Activated naive CD4-positive, alpha-beta T cell treated with anti-CD3 and anti-CD28 coated beads for 36 hours (primary cell): ENCODE data around the gene FKBP11. TPM values are rescaled to one million over a fixed set of nuclear protein-coding genes. Genes with fewer than 3 reads are reported as not detected.

Source experiments
- CTCF ChIA-PET: fragments of 350-600 bp; sonication (Branson Sonifier 250); formaldehyde crosslinking; loops from one replicate; lab custom pipeline; 2021; ENCODE audit warnings: antibody characterized with exemption; lab: Charles Lee
- DNase-seq: peaks from one replicate; pipeline ENCODE4 v3.0.0-alpha.2; 2020
- H3K27ac Mint-ChIP-seq: one replicate; pipeline ENCODE4 v1.8.0; 2021; ENCODE audit warnings: mild to moderate bottlenecking, mixed read lengths
- H3K27me3 Mint-ChIP-seq: one replicate; pipeline ENCODE4 v1.8.0; 2021; ENCODE audit warnings: low read depth, mixed read lengths
- H3K36me3 Mint-ChIP-seq: one replicate; pipeline ENCODE4 v1.8.0; 2021; ENCODE audit warnings: low read depth, mixed read lengths
- H3K4me1 Mint-ChIP-seq: one replicate; pipeline ENCODE4 v1.8.0; 2021; ENCODE audit warnings: low read depth, mixed read lengths
- H3K4me3 Mint-ChIP-seq: one replicate; pipeline ENCODE4 v1.8.0; 2021; ENCODE audit warnings: mild to moderate bottlenecking, moderate library complexity, mixed read lengths
- H3K9me3 Mint-ChIP-seq: one replicate; pipeline ENCODE4 v1.8.0; 2021; ENCODE audit warnings: mixed read lengths
- intact Hi-C: fragments of 100-400 bp; cut with micrococcal nuclease; formaldehyde crosslinking; loops from one replicate; pipeline ENCODE4 v1.15.1; 2023
- total RNA-seq, 2 experiments: library from RNA; stranded (reverse); gene quantifications; one replicate each; pipeline ENCODE4 v1.2.3, GENCODE V29; 2021

The FKBP11 gene
- total RNA-seq, 2 experiments from 2014 or later = 49.6 to 59.8 TPM

DNA sequence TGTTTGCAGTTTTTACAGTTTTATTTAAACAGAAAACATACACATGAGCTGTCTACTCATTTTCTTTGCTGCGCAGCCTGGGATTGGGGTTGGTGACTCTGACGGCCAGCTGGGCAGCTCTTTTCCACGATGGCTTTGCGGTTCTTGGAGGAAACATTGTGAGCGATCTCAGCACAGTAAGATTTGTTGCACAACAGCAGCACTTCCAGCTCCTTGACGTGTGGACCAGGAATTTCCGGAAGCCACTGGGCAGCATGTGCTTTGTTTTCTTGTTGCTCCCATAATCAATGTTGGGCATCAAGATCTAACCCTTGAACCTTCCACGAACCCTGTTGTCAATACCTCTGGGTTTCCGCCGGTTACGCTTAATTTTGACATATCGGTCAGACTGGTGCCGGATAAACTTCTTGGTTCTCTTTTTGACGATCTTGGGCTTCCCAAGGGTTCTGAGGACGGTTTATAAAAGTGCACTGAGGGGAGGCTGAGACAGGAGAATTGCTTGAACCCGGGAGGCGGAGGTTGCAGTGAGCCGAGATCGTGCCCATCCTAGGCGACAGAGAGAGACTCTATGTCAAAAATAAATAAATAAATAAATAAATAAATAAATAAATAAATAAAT lies 21.8 kb downstream of the FKBP11 start:
- H3K4me3 Mint-ChIP-seq = peak overlapping the region; percentile 59
- CTCF ChIA-PET = interaction anchor here (0.6 to 5.3 kb wide), 19 partner anchors 9 to 1003 kb away, joined by 3 to 48 read pairs (median 5); partner anchors contain the start of genes DDX23, RND1 and WNT1
- intact Hi-C loops = no loop called here
- H3K27ac Mint-ChIP-seq = no peak overlapping the region
- DNase-seq = no peak
- no peaks in the 10 kb centered on the region for H3K9me3 Mint-ChIP-seq
- no peaks in the 10 kb centered on the region for H3K36me3 Mint-ChIP-seq
- H3K27me3 Mint-ChIP-seq = no peaks in the 10 kb centered on the region
- H3K4me1 Mint-ChIP-seq = peaks cover 6% of the 10 kb centered on the region

DNA sequence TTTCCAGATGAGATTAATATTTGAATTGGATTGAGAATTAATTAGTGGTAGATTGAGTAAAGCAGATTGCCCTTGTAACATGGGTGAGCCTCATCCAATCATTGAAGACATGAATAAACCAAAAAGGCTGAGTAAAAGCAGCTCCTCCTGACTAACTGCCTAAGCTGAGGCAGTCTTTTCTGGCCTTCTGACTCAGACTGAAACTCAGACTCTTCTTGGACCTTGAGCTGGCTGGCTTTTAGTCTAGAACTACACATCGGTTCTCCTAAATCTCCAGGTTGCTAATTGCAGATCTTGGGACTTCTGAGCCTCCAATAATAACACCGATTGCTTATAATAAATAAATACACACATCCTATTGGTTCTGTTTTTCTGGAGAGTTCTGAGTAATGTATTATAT lies 24.0 kb downstream of the FKBP11 start:
- Mint-ChIP-seq H3K27ac (no peak overlapping the region), H3K9me3 (no peaks in the 10 kb centered on the region), H3K4me3 (no peak overlapping the region), H3K4me1 (peaks cover 6% of the 10 kb centered on the region), H3K36me3 (no peaks in the 10 kb centered on the region), H3K27me3 (no peaks in the 10 kb centered on the region)
- no peak for DNase-seq
- CTCF ChIA-PET = interaction anchor here (1.2 to 5.3 kb wide), 4 partner anchors 11 to 49 kb away, joined by 3 to 48 read pairs (median 18); partner anchors contain the start of gene DDX23
- intact Hi-C loops = no loop called here

DNA sequence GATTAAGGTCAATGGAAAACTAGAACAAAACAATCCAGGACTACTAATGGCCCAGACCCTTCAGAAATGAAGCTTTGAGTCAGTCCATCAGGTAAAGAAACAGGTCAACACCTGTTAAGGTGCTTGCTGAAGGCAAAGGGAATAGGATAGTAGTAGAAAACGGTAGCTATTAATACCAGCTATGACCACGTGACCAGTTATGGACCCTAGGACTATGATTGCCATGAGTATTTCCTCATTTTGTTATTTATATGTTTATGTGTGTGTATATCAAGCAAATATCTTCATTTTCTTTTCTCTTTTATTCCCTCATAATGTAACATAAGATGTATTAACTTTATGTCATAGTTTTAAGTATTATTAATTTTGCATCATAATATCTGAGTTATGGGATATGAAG lies 25.6 kb downstream of the FKBP11 start:
- no peaks in the 10 kb centered on the region for H3K9me3 Mint-ChIP-seq
- no peaks in the 10 kb centered on the region for H3K36me3 Mint-ChIP-seq
- H3K4me1 Mint-ChIP-seq = peaks cover 6% of the 10 kb centered on the region
- CTCF ChIA-PET = interaction anchor here (0.6 to 5.3 kb wide), 10 partner anchors 10 to 120 kb away, joined by 3 to 27 read pairs (median 4); partner anchors contain the start of gene DDX23
- H3K27ac Mint-ChIP-seq = no peak overlapping the region
- no peak for DNase-seq
- H3K27me3 Mint-ChIP-seq = no peaks in the 10 kb centered on the region
- intact Hi-C loops = no loop called here
- H3K4me3 Mint-ChIP-seq = no peak overlapping the region

GRCh38 chr12:48894271-48894670 lies 31.0 kb downstream of the FKBP11 start:
- Mint-ChIP-seq H3K27me3 (peaks cover 13% of the 10 kb centered on the region), H3K9me3 (no peaks in the 10 kb centered on the region), H3K4me3 (no peak overlapping the region), H3K27ac (no peak overlapping the region), H3K4me1 (peaks cover 5% of the 10 kb centered on the region), H3K36me3 (no peaks in the 10 kb centered on the region)
- no peak for DNase-seq
- CTCF ChIA-PET = interaction anchor here (0.6 to 3.5 kb wide), 8 partner anchors 9 to 1390 kb away, joined by 3 to 16 read pairs (median 5); a partner anchor contains a TSS
- intact Hi-C loops = no loop called here

- H3K9me3 Mint-ChIP-seq = no peaks in the 10 kb centered on the region
- H3K27ac Mint-ChIP-seq = no peak overlapping the region
- peaks cover 5% of the 10 kb centered on the region for H3K4me1 Mint-ChIP-seq
- peak overlapping the region; percentile 24 for H3K4me3 Mint-ChIP-seq
- H3K36me3 Mint-ChIP-seq = no peaks in the 10 kb centered on the region
- peak; percentile 86 for DNase-seq
- CTCF ChIA-PET = interaction anchor here (0.5 to 7.5 kb wide), 26 partner anchors 9 to 280 kb away, joined by 3 to 275 read pairs (median 5); partner anchors contain the start of genes DDX23, RND1 and WNT1
- intact Hi-C loops = loop anchor here (1.0 to 2.0 kb wide), 5 partner anchors 26 to 138 kb away; partner anchors contain the start of genes CACNB3 and RND1
- H3K27me3 Mint-ChIP-seq = peaks cover 13% of the 10 kb centered on the region
Measured at GRCh38 chr12:48890657-48891418, 34.5 kb downstream of the FKBP11 start.

- CTCF ChIA-PET = interaction anchor here (0.8 to 7.5 kb wide), 19 partner anchors 8 to 281 kb away, joined by 3 to 275 read pairs (median 5); partner anchors contain the start of genes DDX23 and RND1
- Mint-ChIP-seq H3K4me3 (no peak overlapping the region), H3K4me1 (peaks cover 5% of the 10 kb centered on the region), H3K27me3 (peaks cover 13% of the 10 kb centered on the region), H3K27ac (no peak overlapping the region), H3K36me3 (no peaks in the 10 kb centered on the region), H3K9me3 (no peaks in the 10 kb centered on the region)
- intact Hi-C loops = loop anchor here (1.0 to 2.0 kb wide), 5 partner anchors 24 to 137 kb away; partner anchors contain the start of genes CACNB3 and RND1
- no peak for DNase-seq
Measured at GRCh38 chr12:48889679-48890078, 35.6 kb downstream of the FKBP11 start.

- no peaks in the 10 kb centered on the region for H3K36me3 Mint-ChIP-seq
- CTCF ChIA-PET = interaction anchor here (0.6 to 3.4 kb wide), 7 partner anchors 7 to 357 kb away, joined by 3 to 17 read pairs (median 3); no protein-coding TSS in a partner anchor
- H3K4me3 Mint-ChIP-seq = no peak overlapping the region
- no peaks in the 10 kb centered on the region for H3K9me3 Mint-ChIP-seq
- peaks cover 18% of the 10 kb centered on the region for H3K27me3 Mint-ChIP-seq
- H3K4me1 Mint-ChIP-seq = peaks cover 4% of the 10 kb centered on the region
- intact Hi-C loops = no loop called here
- H3K27ac Mint-ChIP-seq = no peak overlapping the region
- DNase-seq = no peak
Measured at GRCh38 chr12:48883305-48884161, 41.8 kb downstream of the FKBP11 start.

DNA sequence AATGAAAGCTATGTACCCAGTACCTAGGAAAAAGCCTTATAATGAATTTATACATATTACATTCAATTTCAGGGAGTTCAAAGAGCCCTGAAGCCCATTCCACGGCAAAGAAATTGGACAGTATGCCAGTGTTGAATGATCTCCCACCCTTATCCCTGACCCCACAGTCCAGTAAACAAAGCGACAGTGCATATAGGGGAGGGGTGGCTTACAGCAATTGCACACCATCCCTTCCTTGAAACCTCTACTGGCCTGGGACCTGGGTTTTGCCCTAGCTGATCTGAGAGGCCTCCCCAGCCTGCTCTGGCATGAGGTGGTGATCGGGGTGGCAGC lies 42.4 kb downstream of the FKBP11 start:
- Mint-ChIP-seq H3K9me3 (no peaks in the 10 kb centered on the region), H3K36me3 (no peaks in the 10 kb centered on the region), H3K27me3 (peaks cover 18% of the 10 kb centered on the region), H3K27ac (no peak overlapping the region), H3K4me1 (peaks cover 4% of the 10 kb centered on the region), H3K4me3 (no peak overlapping the region)
- DNase-seq = no peak
- CTCF ChIA-PET = interaction anchor here (0.6 to 3.4 kb wide), 4 partner anchors 8 to 40 kb away, joined by 3 to 17 read pairs (median 4); no protein-coding TSS in a partner anchor
- intact Hi-C loops = no loop called here

GRCh38 chr12:48882315-48882687 lies 43.0 kb downstream of the FKBP11 start:
- Mint-ChIP-seq H3K4me1 (peaks cover 4% of the 10 kb centered on the region), H3K4me3 (no peak overlapping the region), H3K27me3 (peaks cover 18% of the 10 kb centered on the region), H3K9me3 (no peaks in the 10 kb centered on the region), H3K27ac (no peak overlapping the region), H3K36me3 (no peaks in the 10 kb centered on the region)
- no peak for DNase-seq
- intact Hi-C loops = no loop called here
- CTCF ChIA-PET = interaction anchor here (0.7 to 3.4 kb wide), 3 partner anchors 8 to 441 kb away, joined by 3 to 17 read pairs (median 3); partner anchors contain the start of gene TROAP

DNA sequence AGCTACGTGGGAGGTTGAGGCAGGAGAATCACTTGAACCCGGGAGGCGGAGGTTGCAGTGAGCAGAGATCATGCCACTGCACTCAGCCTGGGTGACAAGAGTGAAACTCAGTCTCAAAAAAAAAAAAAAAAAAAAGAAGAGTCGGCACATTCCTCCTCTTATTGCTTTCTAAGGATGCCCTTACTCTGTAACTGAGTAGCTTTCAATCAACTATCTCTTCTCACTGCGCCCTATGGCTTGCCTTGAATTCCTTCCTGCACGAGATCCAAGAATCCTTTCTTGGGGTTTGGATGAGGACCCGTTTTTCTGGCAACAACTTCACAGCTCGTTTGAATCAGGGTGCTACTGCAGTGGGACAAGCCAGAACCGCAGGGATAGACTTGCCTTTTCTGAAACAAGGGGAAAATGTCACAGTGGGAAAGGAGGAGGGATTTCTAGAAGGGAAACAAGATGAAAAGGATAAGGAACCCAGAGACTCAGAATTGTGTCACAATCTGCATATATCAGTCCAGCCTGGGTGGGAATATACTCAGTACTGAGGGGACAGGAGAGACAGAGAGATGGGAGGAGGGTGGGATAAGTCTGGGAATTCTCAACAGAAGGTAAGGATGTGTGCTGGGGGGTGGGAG lies 43.5 kb downstream of the FKBP11 start:
- Mint-ChIP-seq H3K4me3 (no peak overlapping the region), H3K27me3 (peaks cover 18% of the 10 kb centered on the region), H3K36me3 (no peaks in the 10 kb centered on the region), H3K9me3 (no peaks in the 10 kb centered on the region), H3K4me1 (peaks cover 4% of the 10 kb centered on the region), H3K27ac (no peak overlapping the region)
- CTCF ChIA-PET = interaction anchor here (0.7 to 3.4 kb wide), 6 partner anchors 9 to 441 kb away, joined by 3 to 17 read pairs (median 3); partner anchors contain the start of gene TROAP
- DNase-seq = no peak
- intact Hi-C loops = no loop called here

GRCh38 chr12:48880647-48881046 lies 44.6 kb downstream of the FKBP11 start:
- CTCF ChIA-PET = interaction anchor here (0.6 to 3.4 kb wide), 5 partner anchors 10 to 164 kb away, joined by 3 to 17 read pairs (median 3); no protein-coding TSS in a partner anchor
- Mint-ChIP-seq H3K4me1 (peaks cover 4% of the 10 kb centered on the region), H3K27ac (no peak overlapping the region), H3K4me3 (no peak overlapping the region), H3K9me3 (no peaks in the 10 kb centered on the region), H3K27me3 (peaks cover 18% of the 10 kb centered on the region), H3K36me3 (no peaks in the 10 kb centered on the region)
- no peak for DNase-seq
- intact Hi-C loops = no loop called here
